GM11168 (cell line): Measurements from ENCODE around the gene ADM5.
"Not testable (repeated sequence)": the region's sequence is repeated elsewhere in the genome, so short reads cannot be mapped to it uniquely, and the experiment has no call there.

Experiments used
- in situ Hi-C: fragments of 300-500 bp; cut with MboI; formaldehyde crosslinking; loops from one replicate; pipeline ENCODE4 v1.12.0; 2022; ENCODE audit warnings: low sequenced_read_pairs; ENCODE audit not compliant: unreplicated experiment

ADM5 gene

GRCh38 chr19:49696865-49697264 lies 7.5 kb downstream of the ADM5 start:
- in situ Hi-C loops: no loop called here

GRCh38 chr19:49699364-49699763 lies 10.0 kb downstream of the ADM5 start:
- in situ Hi-C loops: no loop called here

GRCh38 chr19:49700563-49700962 lies 11.2 kb downstream of the ADM5 start:
- in situ Hi-C loops: no loop called here

- in situ Hi-C loops: no loop called here
These were observed 11.9 kb downstream of the ADM5 start for GRCh38 chr19:49701271-49701786.

GRCh38 chr19:49704888-49705642 lies 15.7 kb downstream of the ADM5 start:
- in situ Hi-C loops: no loop called here

GRCh38 chr19:49705919-49706318 lies 16.5 kb downstream of the ADM5 start:
- in situ Hi-C loops: no loop called here

- in situ Hi-C loops: no loop called here
These were observed 21.1 kb downstream of the ADM5 start for GRCh38 chr19:49710372-49710951.

GRCh38 chr19:49712397-49712859 lies 23.0 kb downstream of the ADM5 start:
- in situ Hi-C loops: no loop called here

GRCh38 chr19:49713236-49713845 lies 23.9 kb downstream of the ADM5 start:
- in situ Hi-C loops: no loop called here

- in situ Hi-C loops: no loop called here
These were observed 26.8 kb downstream of the ADM5 start for GRCh38 chr19:49716154-49716553.

- in situ Hi-C loops: no loop called here
These were observed 29.1 kb downstream of the ADM5 start for GRCh38 chr19:49718511-49718910.

- in situ Hi-C loops: no loop called here
These were observed 29.6 kb downstream of the ADM5 start for GRCh38 chr19:49718991-49719390.

- in situ Hi-C loops: not testable (repeated sequence)
These were observed 30.0 kb downstream of the ADM5 start for GRCh38 chr19:49719420-49719819.

GRCh38 chr19:49727217-49728030 lies 38.0 kb downstream of the ADM5 start:
- in situ Hi-C loops: no loop called here

- in situ Hi-C loops: no loop called here
These were observed 40.8 kb downstream of the ADM5 start for GRCh38 chr19:49730166-49730565.

- in situ Hi-C loops: no loop called here
These were observed 48.9 kb downstream of the ADM5 start for GRCh38 chr19:49738268-49738667.

- in situ Hi-C loops: no loop called here
These were observed 49.7 kb downstream of the ADM5 start for GRCh38 chr19:49739098-49739497.

- in situ Hi-C loops: no loop called here
These were observed 50.5 kb downstream of the ADM5 start for GRCh38 chr19:49739933-49740332.
